ENCODE measurements around the gene FGD4. TPM values are rescaled to one million over a fixed set of nuclear protein-coding genes. Genes with fewer than 3 reads are reported as not detected.

FGD4 gene
- total and polyA plus RNA-seq, 2 experiments from 2014 or later: 1.1 to 3.4 TPM

DNA sequence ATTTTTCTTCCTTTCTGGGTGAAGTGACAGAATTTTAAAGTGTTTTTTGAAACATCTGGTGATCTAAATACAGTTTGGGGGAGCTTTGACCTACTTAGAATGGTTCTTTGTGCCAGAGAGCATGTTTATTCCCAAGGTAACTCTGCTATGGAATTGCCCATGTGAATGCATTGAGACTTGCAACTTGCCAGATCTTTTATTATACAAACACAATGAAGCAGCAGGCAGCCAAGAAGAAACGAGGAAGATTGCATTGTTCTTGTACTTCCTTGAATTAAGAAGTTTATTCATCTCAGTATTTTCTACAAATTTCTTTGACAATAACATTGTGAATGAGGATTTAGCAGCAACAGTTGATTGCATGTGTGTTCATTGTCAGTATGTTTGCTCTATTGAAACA lies 55.5 kb downstream of the FGD4 start:
- Histone ChIP-seq H3K9me3 (ENCODE audit: low read depth) (no peaks in the 10 kb centered on the region), H2AFZ (no peak overlapping the region), H3K9ac (no peak overlapping the region)

DNA sequence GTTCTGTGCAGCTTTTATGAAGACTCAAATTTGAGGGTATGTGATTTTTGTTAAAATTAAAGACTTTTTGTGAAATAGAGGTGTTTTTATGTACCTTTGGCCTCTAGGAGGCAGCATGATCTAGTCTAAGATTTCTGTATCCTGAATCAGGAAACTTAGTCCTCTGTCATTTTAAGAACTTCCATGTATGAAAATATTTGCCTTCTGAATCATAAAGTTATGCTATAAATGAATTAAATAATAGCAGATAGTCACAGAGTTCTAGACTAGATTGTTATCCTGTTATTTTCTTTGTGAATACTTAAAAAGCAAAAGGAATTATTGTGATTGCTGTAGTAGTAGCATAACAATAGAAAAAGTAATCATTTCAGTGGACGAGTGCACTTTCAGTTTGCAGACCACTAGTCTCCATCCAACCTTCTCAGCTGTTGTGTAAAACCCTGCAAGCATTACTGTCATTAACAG lies 56.3 kb downstream of the FGD4 start:
- peak overlapping the region; percentile 82 for H3K4me2 ChIP-seq (ENCODE audit: unreplicated experiment)
- no peaks in the 10 kb centered on the region for H3K79me2 ChIP-seq (ENCODE audit: insufficient read depth)
- DNase-seq: peak; percentile 88
- H2AFZ ChIP-seq: peak overlapping the region; percentile 57
- H3K4me3 ChIP-seq: peak overlapping the region; percentile 68
- H3K27me3 ChIP-seq (replicated peaks; ENCODE audit: insufficient read depth): no peaks in the 10 kb centered on the region
- in situ Hi-C loops (cut with MboI): loop anchor here (5.0 kb wide), 1 partner anchor 202 kb away; no protein-coding TSS in a partner anchor
- no peaks in the 10 kb centered on the region for H3F3A ChIP-seq (ENCODE audit: insufficient read depth)
- H3K36me3 ChIP-seq (ENCODE audit: low read depth): no peaks in the 10 kb centered on the region
- H3K9ac ChIP-seq: no peak overlapping the region
- H3K27ac ChIP-seq: no peak overlapping the region
- no peaks in the 10 kb centered on the region for H3K9me2 ChIP-seq (ENCODE audit: insufficient read depth)
- no peak for TF ChIP-seq EZH2phosphoT487 (IDR thresholded peaks at IDR 0.05; ENCODE audit: insufficient read depth, low read depth)
- TF ChIP-seq EZH2 (IDR thresholded peaks at IDR 0.05; ENCODE audit: insufficient read depth, poor library complexity, severe bottlenecking): no peak
- peaks cover 29% of the 10 kb centered on the region for H3K4me1 ChIP-seq (ENCODE audit: insufficient read depth)
- no peaks in the 10 kb centered on the region for H3K9me3 ChIP-seq (ENCODE audit: low read depth)
- WGBS, 2 experiments (ENCODE audit: low coverage in 1 of 2, low lambda C conversion rate in 2 of 2, missing lambda C conversion rate in 2 of 2): 3 to 13% methylated on average over 1 of the region's 1 CpG
- H4K20me1 ChIP-seq (ENCODE audit: insufficient read depth): no peaks in the 10 kb centered on the region

More for the DNA sequence above, 55.5 kb downstream of the FGD4 start:
- Histone ChIP-seq H3K27ac (no peak overlapping the region), H3K27me3 (replicated peaks; ENCODE audit: insufficient read depth) (no peaks in the 10 kb centered on the region), H3K79me2 (ENCODE audit: insufficient read depth) (no peaks in the 10 kb centered on the region), H3K9me2 (ENCODE audit: insufficient read depth) (no peaks in the 10 kb centered on the region), H3F3A (ENCODE audit: insufficient read depth) (no peaks in the 10 kb centered on the region), H3K36me3 (ENCODE audit: low read depth) (no peaks in the 10 kb centered on the region), H3K4me1 (ENCODE audit: insufficient read depth) (peaks cover 29% of the 10 kb centered on the region), H4K20me1 (ENCODE audit: insufficient read depth) (no peaks in the 10 kb centered on the region), H3K4me3 (no peak overlapping the region), H3K4me2 (ENCODE audit: unreplicated experiment) (no peak overlapping the region)
- WGBS, 2 experiments (ENCODE audit: low coverage in 1 of 2, low lambda C conversion rate in 2 of 2, missing lambda C conversion rate in 2 of 2): 0 to 8% methylated on average over 1 of the region's 1 CpG
- in situ Hi-C loops (cut with MboI): loop anchor here (5.0 kb wide), 1 partner anchor 202 kb away; no protein-coding TSS in a partner anchor
- TF ChIP-seq EZH2phosphoT487 (IDR thresholded peaks at IDR 0.05; ENCODE audit: insufficient read depth, low read depth): no peak
- TF ChIP-seq EZH2 (IDR thresholded peaks at IDR 0.05; ENCODE audit: insufficient read depth, poor library complexity, severe bottlenecking): no peak
- DNase-seq: no peak

DNA sequence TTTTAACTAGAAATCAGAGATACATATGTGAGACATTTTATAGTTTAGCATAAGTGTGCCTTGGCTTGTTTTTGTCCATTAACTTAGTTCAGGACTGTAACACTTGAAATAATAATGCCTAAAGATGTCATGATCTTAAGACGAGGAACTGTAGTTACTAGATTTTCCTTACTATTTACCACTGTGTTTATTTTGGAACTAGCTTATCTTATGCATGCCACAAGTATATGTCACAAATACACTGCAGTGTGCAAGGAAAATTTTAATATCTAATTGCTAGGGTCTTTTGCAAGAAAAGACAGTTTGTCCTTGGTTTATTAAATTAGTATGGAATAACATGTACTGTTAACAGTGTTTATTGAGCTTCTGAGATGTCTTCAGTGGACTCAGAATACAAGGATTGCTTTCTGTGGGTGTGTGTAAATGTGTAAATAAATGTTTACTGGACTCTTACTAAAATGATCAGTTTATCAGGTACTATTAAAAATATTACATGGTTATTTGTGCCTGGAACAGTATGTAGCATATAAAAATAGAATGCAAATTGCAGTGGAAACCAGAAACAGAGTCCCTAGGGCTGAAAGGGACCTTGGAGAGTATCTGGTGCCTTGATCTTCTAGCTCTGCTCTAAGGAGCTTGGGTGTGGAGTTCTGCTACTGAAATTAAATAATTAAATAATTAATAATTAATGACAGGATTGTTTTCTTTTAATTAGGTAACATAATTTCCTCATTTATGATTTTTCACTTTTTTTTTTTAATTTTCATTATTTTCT lies 58.1 kb downstream of the FGD4 start:
- no peaks in the 10 kb centered on the region for H3K27me3 ChIP-seq (replicated peaks; ENCODE audit: insufficient read depth)
- no peaks in the 10 kb centered on the region for H3K36me3 ChIP-seq (ENCODE audit: low read depth)
- H3K4me3 ChIP-seq: no peak overlapping the region
- H3K4me1 ChIP-seq (ENCODE audit: insufficient read depth): peaks cover 29% of the 10 kb centered on the region
- H3K79me2 ChIP-seq (ENCODE audit: insufficient read depth): no peaks in the 10 kb centered on the region
- peak; percentile 47 for DNase-seq
- H3F3A ChIP-seq (ENCODE audit: insufficient read depth): no peaks in the 10 kb centered on the region
- H4K20me1 ChIP-seq (ENCODE audit: insufficient read depth): no peaks in the 10 kb centered on the region
- H3K9me3 ChIP-seq (ENCODE audit: low read depth): no peaks in the 10 kb centered on the region
- WGBS, 2 experiments (ENCODE audit: low coverage in 1 of 2, low lambda C conversion rate in 2 of 2, missing lambda C conversion rate in 2 of 2): 4 to 14% methylated on average over 1 of the region's 1 CpG
- TF ChIP-seq EZH2 (IDR thresholded peaks at IDR 0.05; ENCODE audit: insufficient read depth, poor library complexity, severe bottlenecking) (no peak), EZH2phosphoT487 (IDR thresholded peaks at IDR 0.05; ENCODE audit: insufficient read depth, low read depth) (no peak)
- no peak overlapping the region for H3K9ac ChIP-seq
- no peaks in the 10 kb centered on the region for H3K9me2 ChIP-seq (ENCODE audit: insufficient read depth)
- no peak overlapping the region for H3K27ac ChIP-seq
- in situ Hi-C loops (cut with MboI): loop anchor here (5.0 kb wide), 1 partner anchor 200 kb away; no protein-coding TSS in a partner anchor
- H3K4me2 ChIP-seq (ENCODE audit: unreplicated experiment): peak overlapping the region; percentile 24
- no peak overlapping the region for H2AFZ ChIP-seq

DNA sequence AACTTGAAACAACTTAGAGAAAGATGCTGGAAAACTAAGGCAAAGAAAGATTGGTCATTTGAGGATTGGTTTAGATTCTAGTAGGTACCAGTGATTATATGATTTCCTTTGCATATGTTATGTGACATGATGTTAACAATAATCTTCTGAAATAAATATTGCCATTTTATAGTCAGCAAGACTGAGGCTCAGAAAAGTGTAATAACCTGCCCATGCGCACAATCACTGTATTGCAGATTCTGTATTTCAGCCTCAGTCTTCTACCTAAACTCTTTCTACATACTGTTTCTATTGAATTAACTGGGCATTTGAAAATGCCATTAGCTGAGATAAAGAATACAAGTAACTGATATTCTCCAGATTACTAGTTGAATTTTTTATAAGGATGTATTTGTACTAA lies 61.3 kb downstream of the FGD4 start:
- no peaks in the 10 kb centered on the region for H4K20me1 ChIP-seq (ENCODE audit: insufficient read depth)
- no peak overlapping the region for H2AFZ ChIP-seq
- H3K9ac ChIP-seq: no peak overlapping the region
- no peaks in the 10 kb centered on the region for H3K27me3 ChIP-seq (replicated peaks; ENCODE audit: insufficient read depth)
- TF ChIP-seq EZH2phosphoT487 (IDR thresholded peaks at IDR 0.05; ENCODE audit: insufficient read depth, low read depth) (no peak), EZH2 (IDR thresholded peaks at IDR 0.05; ENCODE audit: insufficient read depth, poor library complexity, severe bottlenecking) (no peak)
- no peaks in the 10 kb centered on the region for H3K9me2 ChIP-seq (ENCODE audit: insufficient read depth)
- H3K4me3 ChIP-seq: no peak overlapping the region
- H3K27ac ChIP-seq: no peak overlapping the region
- H3K4me2 ChIP-seq (ENCODE audit: unreplicated experiment): no peak overlapping the region
- no peaks in the 10 kb centered on the region for H3F3A ChIP-seq (ENCODE audit: insufficient read depth)
- H3K4me1 ChIP-seq (ENCODE audit: insufficient read depth): peaks cover 17% of the 10 kb centered on the region
- no peaks in the 10 kb centered on the region for H3K9me3 ChIP-seq (ENCODE audit: low read depth)
- in situ Hi-C loops (cut with MboI): no loop called here
- DNase-seq: no peak
- WGBS, 2 experiments (ENCODE audit: low coverage in 1 of 2, low lambda C conversion rate in 2 of 2, missing lambda C conversion rate in 2 of 2): 94 to 100% methylated on average over 1 of the region's 1 CpG
- no peaks in the 10 kb centered on the region for H3K36me3 ChIP-seq (ENCODE audit: low read depth)
- H3K79me2 ChIP-seq (ENCODE audit: insufficient read depth): no peaks in the 10 kb centered on the region

All from GM23248 (cell line).